ENCODE results near the gene SLC37A1. TPM values are rescaled to one million over a fixed set of nuclear protein-coding genes. Genes with fewer than 3 reads are reported as not detected.

SLC37A1 gene
- total and polyA plus RNA-seq, 9 of the 15 experiments (the other 6 are each of a cell fraction or from before 2014, with no cell fraction given), result 0.06 to 3.4 (median 0.40) TPM

- in situ Hi-C loops (cut with MboI) (no loop called here), intact Hi-C loops (cut with micrococcal nuclease) (no loop called here)
- TF ChIP-seq ZNF778 (CRISPR knock-in tag; IDR thresholded peaks at IDR 0.05) (no peak), NELFE (IDR thresholded peaks at IDR 0.05; ENCODE audit: insufficient read depth, insufficient read length) (no peak), CC2D1A (IDR thresholded peaks at IDR 0.05) (no peak), SMAD3 (CRISPR knock-in tag; conservative IDR thresholded peaks at IDR 0.05) (no peak), RB1 (IDR thresholded peaks at IDR 0.05; ENCODE audit: low read depth) (no peak), JUND (IDR thresholded peaks at IDR 0.05; ENCODE audit: borderline replicate concordance, low read depth, low read length) (no peak), JUND (tag; IDR thresholded peaks at IDR 0.05; ENCODE audit: borderline replicate concordance, low read depth, low read length) (no peak), CSDE1 (IDR thresholded peaks at IDR 0.05) (no peak), FOXA3 (CRISPR knock-in tag; conservative IDR thresholded peaks at IDR 0.05 in 1 of 2, IDR thresholded peaks at IDR 0.05 in 1 of 2) (no peak), ZNF212 (CRISPR knock-in tag; IDR thresholded peaks at IDR 0.05) (no peak), RBM34 (IDR thresholded peaks at IDR 0.05; ENCODE audit: borderline replicate concordance, insufficient read depth, low read length) (no peak), ARID1B (IDR thresholded peaks at IDR 0.05) (no peak), LCOR (CRISPR knock-in tag; IDR thresholded peaks at IDR 0.05) (no peak)
- no peak overlapping the region for H3K9ac ChIP-seq (ENCODE audit: insufficient read depth in 1 of 2, low read depth in 2 of 2, low read length in 2 of 2)
- H3K4me3 ChIP-seq, result no peak overlapping the region
- no TSS peak for BruUV-seq (replicated peaks)
- no peak for DNase-seq (ENCODE audit: extremely low read depth in 1 of 4, low spot score in 3 of 4)
- WGBS (ENCODE audit: insufficient coverage, low coverage, missing lambda C conversion rate), result 21% methylated on average over 8 of the region's 8 CpGs
- no peaks in the 10 kb centered on the region for H3K9me3 ChIP-seq (replicated peaks; ENCODE audit: control insufficient read depth, insufficient read depth, low read depth, low read length)
- H4K20me1 ChIP-seq (replicated peaks; ENCODE audit: control insufficient read depth, insufficient read depth, low read length), result no peaks in the 10 kb centered on the region
- peaks cover 16 to 33% of the 10 kb centered on the region in 2 experiments; a peak in 4 of 5 replicates for H3K4me1 ChIP-seq (replicated peaks in 1 of 2; ENCODE audit: control insufficient read depth in 2 of 2, insufficient read depth in 2 of 2, low read length in 2 of 2)
- H3K79me2 ChIP-seq (ENCODE audit: control insufficient read depth, insufficient read depth, low read length), result no peaks in the 10 kb centered on the region
- peaks cover 15 to 58% of the 10 kb centered on the region in 2 experiments; a peak in 4 of 5 replicates for H3K27me3 ChIP-seq (ENCODE audit: control insufficient read depth in 2 of 2, insufficient read depth in 2 of 2, low read length in 2 of 2)
- H3K4me2 ChIP-seq (ENCODE audit: insufficient read depth, low read length), result no peak overlapping the region
- POLR2A ChIA-PET, result interaction anchor here (0.6 to 1.3 kb wide), 4 partner anchors 8 to 203 kb away, joined by 3 to 5 read pairs (median 4); no protein-coding TSS in a partner anchor
- H2AFZ ChIP-seq (ENCODE audit: low read depth, low read length), result peak overlapping the region; percentile 70; the same call in 1 of the 2 replicates
- no peak overlapping the region for H3K27ac ChIP-seq (ENCODE audit: extremely low read depth, low read depth, low read length)
- FAIRE-seq, result no peak
- no peaks in the 10 kb centered on the region for H3K36me3 ChIP-seq (ENCODE audit: control insufficient read depth, insufficient read depth, low read length)
- no peaks in the 10 kb centered on the region for H3K9me1 ChIP-seq (ENCODE audit: control insufficient read depth, insufficient read depth, low read length)
- ATAC-seq, result no peak; the same call in 2 of the 3 replicates
- CTCF ChIA-PET (ENCODE audit: low intra/inter-chr PET ratio), result no interaction called here
These were observed 49.2 kb downstream of the SLC37A1 start for GRCh38 chr21:42562816-42563215.

Data from K562 (cell line).